Endothelial cell of umbilical vein (primary cell): ENCODE data around the gene C11orf68.

Experiments
- POLR2A ChIP-seq: IDR thresholded peaks from 2 replicates; pipeline ENCODE4 v1.6.1; 2012; ENCODE audit warnings: low read depth, mild to moderate bottlenecking, control low read depth, low read length
- POLR2AphosphoS5 ChIP-seq: IDR thresholded peaks from 2 replicates; pipeline ENCODE4 v1.6.1; 2012; ENCODE audit warnings: low read depth, mild to moderate bottlenecking, control low read depth, low read length, moderate library complexity; ENCODE audit not compliant: insufficient read depth

DNA sequence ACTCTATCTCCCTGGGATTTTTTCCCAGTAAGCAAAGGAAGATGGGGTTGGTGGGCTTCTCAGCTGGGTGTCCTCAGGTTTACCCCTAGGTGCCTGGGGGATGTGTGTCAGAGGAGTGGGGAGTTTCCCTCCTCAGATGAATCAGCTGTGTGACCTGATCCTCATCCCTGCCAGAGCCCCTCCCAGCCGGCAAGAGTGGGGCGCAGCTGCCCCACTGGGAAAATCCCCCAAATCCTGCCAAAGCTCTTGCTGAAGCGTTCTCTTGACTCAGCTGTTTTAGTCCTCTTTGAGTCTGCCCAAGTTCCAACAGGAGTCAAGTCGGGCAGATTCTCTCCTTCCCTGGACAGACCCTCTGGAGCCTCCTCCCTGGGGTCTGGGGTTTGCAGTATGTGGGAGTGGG lies 6.0 kb downstream of the C11orf68 start:
- no peak for TF ChIP-seq POLR2A
- no peak for TF ChIP-seq POLR2AphosphoS5
